Measurements from ENCODE around the gene PPP2R2C.

PPP2R2C gene

GRCh38 chr4:6468376-6468775, 4.0 kb downstream of the PPP2R2C start:
- Histone ChIP-seq H3K27me3 (ENCODE audit: insufficient read depth, low read length) (peaks cover 82% of the 10 kb centered on the region), H3K36me3 (ENCODE audit: insufficient read depth, low read length) (no peaks in the 10 kb centered on the region), H3K27ac (ENCODE audit: low read depth, low read length) (no peak overlapping the region), H2AFZ (ENCODE audit: low read length, unreplicated experiment) (no peak overlapping the region), H3K4me3 (ENCODE audit: low read depth, low read length) (no peak overlapping the region), H3K4me1 (ENCODE audit: control insufficient read depth, insufficient read depth, low read length, unreplicated experiment) (no peaks in the 10 kb centered on the region), H3K79me2 (ENCODE audit: control insufficient read depth, insufficient read depth, low read length, unreplicated experiment) (no peaks in the 10 kb centered on the region)

GRCh38 chr4:6467600-6467999, 4.8 kb downstream of the PPP2R2C start:
- no peaks in the 10 kb centered on the region for H3K4me1 ChIP-seq (ENCODE audit: control insufficient read depth, insufficient read depth, low read length, unreplicated experiment)
- H3K4me3 ChIP-seq (ENCODE audit: low read depth, low read length): no peak overlapping the region
- H3K27ac ChIP-seq (ENCODE audit: low read depth, low read length): no peak overlapping the region
- peaks cover 79% of the 10 kb centered on the region for H3K27me3 ChIP-seq (ENCODE audit: insufficient read depth, low read length)
- H3K79me2 ChIP-seq (ENCODE audit: control insufficient read depth, insufficient read depth, low read length, unreplicated experiment): no peaks in the 10 kb centered on the region
- H3K36me3 ChIP-seq (ENCODE audit: insufficient read depth, low read length): no peaks in the 10 kb centered on the region
- H2AFZ ChIP-seq (ENCODE audit: low read length, unreplicated experiment): no peak overlapping the region

- Histone ChIP-seq H3K4me3 (ENCODE audit: low read depth, low read length) (no peak overlapping the region), H3K4me1 (ENCODE audit: control insufficient read depth, insufficient read depth, low read length, unreplicated experiment) (peaks cover under 1% of the 10 kb centered on the region), H3K79me2 (ENCODE audit: control insufficient read depth, insufficient read depth, low read length, unreplicated experiment) (no peaks in the 10 kb centered on the region), H2AFZ (ENCODE audit: low read length, unreplicated experiment) (no peak overlapping the region), H3K27me3 (ENCODE audit: insufficient read depth, low read length) (peaks cover 80% of the 10 kb centered on the region), H3K36me3 (ENCODE audit: insufficient read depth, low read length) (no peaks in the 10 kb centered on the region), H3K27ac (ENCODE audit: low read depth, low read length) (no peak overlapping the region)
Observed at GRCh38 chr4:6466756-6467381, 5.5 kb downstream of the PPP2R2C start.

GRCh38 chr4:6465955-6466354, 6.5 kb downstream of the PPP2R2C start:
- Histone ChIP-seq H3K79me2 (ENCODE audit: control insufficient read depth, insufficient read depth, low read length, unreplicated experiment) (no peaks in the 10 kb centered on the region), H3K4me1 (ENCODE audit: control insufficient read depth, insufficient read depth, low read length, unreplicated experiment) (peaks cover 3% of the 10 kb centered on the region), H3K27me3 (ENCODE audit: insufficient read depth, low read length) (peaks cover 79% of the 10 kb centered on the region), H2AFZ (ENCODE audit: low read length, unreplicated experiment) (no peak overlapping the region), H3K36me3 (ENCODE audit: insufficient read depth, low read length) (no peaks in the 10 kb centered on the region), H3K4me3 (ENCODE audit: low read depth, low read length) (no peak overlapping the region), H3K27ac (ENCODE audit: low read depth, low read length) (no peak overlapping the region)

DNA sequence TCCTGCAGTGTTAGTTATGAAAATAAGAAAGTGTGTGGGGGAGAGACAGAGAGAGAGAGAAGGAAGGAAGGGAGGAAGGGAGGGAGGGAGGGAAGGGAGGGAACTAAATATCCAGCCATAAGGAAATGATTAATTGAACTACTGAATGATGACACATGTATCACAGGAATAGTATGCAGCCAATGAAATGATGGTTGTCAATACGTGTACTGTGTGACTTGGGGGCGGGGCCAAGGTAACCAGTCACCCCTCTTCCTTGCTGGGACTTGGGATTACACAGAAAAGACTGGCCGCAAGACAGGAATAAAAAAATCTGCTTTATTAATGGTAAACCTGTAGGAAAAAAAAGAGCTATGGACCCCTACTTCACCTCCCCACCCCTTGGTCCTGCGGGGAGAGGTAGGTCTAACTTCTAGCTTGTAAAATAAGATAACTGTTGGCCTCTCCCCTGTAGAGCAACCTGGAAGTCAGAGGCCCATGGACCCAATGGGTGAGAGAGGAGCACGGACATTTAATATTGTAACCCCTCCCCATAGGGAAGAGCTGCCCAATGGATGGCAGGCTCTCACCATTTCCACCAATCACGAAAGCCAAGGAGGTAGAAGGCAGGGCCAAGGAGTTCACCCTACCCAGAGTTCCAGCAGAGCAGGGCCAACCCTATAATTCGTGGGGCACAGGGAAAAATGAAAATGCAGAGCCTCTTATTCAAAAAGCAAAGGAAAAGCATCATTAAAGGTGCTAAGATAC, 7.4 kb downstream of the PPP2R2C start:
- H3K27me3 ChIP-seq (ENCODE audit: insufficient read depth, low read length): peaks cover 81% of the 10 kb centered on the region
- H3K27ac ChIP-seq (ENCODE audit: low read depth, low read length): no peak overlapping the region
- H3K4me1 ChIP-seq (ENCODE audit: control insufficient read depth, insufficient read depth, low read length, unreplicated experiment): peaks cover 3% of the 10 kb centered on the region
- no peaks in the 10 kb centered on the region for H3K79me2 ChIP-seq (ENCODE audit: control insufficient read depth, insufficient read depth, low read length, unreplicated experiment)
- H2AFZ ChIP-seq (ENCODE audit: low read length, unreplicated experiment): no peak overlapping the region
- no peaks in the 10 kb centered on the region for H3K36me3 ChIP-seq (ENCODE audit: insufficient read depth, low read length)
- H3K4me3 ChIP-seq (ENCODE audit: low read depth, low read length): no peak overlapping the region

DNA sequence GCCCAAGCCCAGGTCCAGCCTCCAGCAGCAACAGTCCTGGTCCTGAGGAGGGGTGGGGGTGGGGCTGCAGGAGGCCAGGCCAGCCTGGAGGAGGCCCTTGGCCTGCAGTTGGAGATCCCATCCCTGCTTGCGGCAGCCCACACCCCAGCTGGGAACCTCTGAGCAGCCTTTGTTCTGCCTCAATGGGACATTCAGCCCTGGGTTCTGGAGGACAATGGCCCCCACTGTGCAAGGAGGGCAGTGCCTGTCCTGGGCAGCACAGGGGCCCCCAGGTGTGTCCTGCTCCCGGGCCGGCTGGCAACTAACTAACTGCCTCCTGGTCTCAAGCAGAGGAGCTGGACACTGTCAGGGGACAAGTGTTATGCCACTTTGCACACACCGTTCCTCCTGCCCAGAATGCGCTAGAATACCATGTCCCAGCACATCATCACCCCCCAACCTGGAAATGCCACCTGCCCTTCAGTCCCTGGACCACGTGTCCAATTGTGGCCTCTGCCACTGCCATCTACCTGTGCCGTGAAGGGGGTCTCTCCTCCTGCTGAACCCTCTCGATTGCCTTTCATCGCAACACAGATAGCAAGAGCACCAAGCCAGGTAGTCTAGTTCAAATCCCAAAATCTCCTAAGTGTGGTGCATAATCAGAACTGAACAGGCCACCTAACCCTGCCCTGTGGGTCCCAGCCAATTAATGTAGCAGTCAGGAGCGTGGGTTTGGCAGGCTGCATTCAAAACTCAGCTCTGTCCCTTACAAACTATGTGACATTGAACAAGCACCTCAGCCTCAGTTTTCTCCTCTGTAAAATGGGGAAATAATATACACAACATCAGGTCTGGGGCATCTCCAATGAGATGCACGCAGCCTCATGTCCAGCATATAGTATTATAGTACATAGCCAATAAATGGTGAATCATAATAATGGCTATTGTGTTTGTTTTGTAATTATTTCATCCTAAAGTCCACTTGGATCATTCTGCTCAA, 8.8 kb downstream of the PPP2R2C start:
- H3K4me1 ChIP-seq (ENCODE audit: control insufficient read depth, insufficient read depth, low read length, unreplicated experiment): peaks cover 3% of the 10 kb centered on the region
- H3K36me3 ChIP-seq (ENCODE audit: insufficient read depth, low read length): no peaks in the 10 kb centered on the region
- H3K79me2 ChIP-seq (ENCODE audit: control insufficient read depth, insufficient read depth, low read length, unreplicated experiment): no peaks in the 10 kb centered on the region
- no peak overlapping the region for H2AFZ ChIP-seq (ENCODE audit: low read length, unreplicated experiment)
- no peak overlapping the region for H3K27ac ChIP-seq (ENCODE audit: low read depth, low read length)
- H3K4me3 ChIP-seq (ENCODE audit: low read depth, low read length): no peak overlapping the region
- peaks cover 81% of the 10 kb centered on the region for H3K27me3 ChIP-seq (ENCODE audit: insufficient read depth, low read length)

GRCh38 chr4:6461301-6462165, 10.9 kb downstream of the PPP2R2C start:
- Histone ChIP-seq H3K79me2 (ENCODE audit: control insufficient read depth, insufficient read depth, low read length, unreplicated experiment) (no peaks in the 10 kb centered on the region), H2AFZ (ENCODE audit: low read length, unreplicated experiment) (no peak overlapping the region), H3K4me3 (ENCODE audit: low read depth, low read length) (no peak overlapping the region), H3K36me3 (ENCODE audit: insufficient read depth, low read length) (no peaks in the 10 kb centered on the region), H3K27me3 (ENCODE audit: insufficient read depth, low read length) (peaks cover 79% of the 10 kb centered on the region), H3K4me1 (ENCODE audit: control insufficient read depth, insufficient read depth, low read length, unreplicated experiment) (peaks cover 3% of the 10 kb centered on the region), H3K27ac (ENCODE audit: low read depth, low read length) (no peak overlapping the region)

DNA sequence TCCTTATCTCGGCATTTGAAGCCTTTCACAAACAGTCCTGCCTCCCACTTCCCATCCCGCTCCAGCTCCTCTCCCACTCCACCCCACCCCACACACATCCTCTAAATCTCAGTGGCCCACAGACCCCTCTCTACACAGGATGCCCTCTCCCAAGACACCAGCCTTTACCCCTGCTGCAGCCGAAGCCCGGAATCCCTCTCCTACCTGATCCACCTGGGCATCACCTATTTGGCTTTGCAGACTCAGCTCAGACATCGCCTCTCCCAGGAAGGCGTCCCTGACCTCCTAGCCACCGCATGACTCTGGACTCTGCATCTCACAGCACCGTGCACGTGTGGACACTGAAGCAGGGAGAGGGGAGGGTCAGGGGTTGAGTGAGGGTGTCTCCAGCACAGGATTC, 11.5 kb downstream of the PPP2R2C start:
- Histone ChIP-seq H3K27me3 (ENCODE audit: insufficient read depth, low read length) (peaks cover 77% of the 10 kb centered on the region), H2AFZ (ENCODE audit: low read length, unreplicated experiment) (no peak overlapping the region), H3K27ac (ENCODE audit: low read depth, low read length) (no peak overlapping the region), H3K79me2 (ENCODE audit: control insufficient read depth, insufficient read depth, low read length, unreplicated experiment) (no peaks in the 10 kb centered on the region), H3K4me1 (ENCODE audit: control insufficient read depth, insufficient read depth, low read length, unreplicated experiment) (peaks cover 3% of the 10 kb centered on the region), H3K36me3 (ENCODE audit: insufficient read depth, low read length) (no peaks in the 10 kb centered on the region), H3K4me3 (ENCODE audit: low read depth, low read length) (no peak overlapping the region)

GRCh38 chr4:6458528-6458927, 13.9 kb downstream of the PPP2R2C start:
- Histone ChIP-seq H3K4me1 (ENCODE audit: control insufficient read depth, insufficient read depth, low read length, unreplicated experiment) (peaks cover 3% of the 10 kb centered on the region), H3K36me3 (ENCODE audit: insufficient read depth, low read length) (no peaks in the 10 kb centered on the region), H3K4me3 (ENCODE audit: low read depth, low read length) (no peak overlapping the region), H2AFZ (ENCODE audit: low read length, unreplicated experiment) (no peak overlapping the region), H3K27ac (ENCODE audit: low read depth, low read length) (no peak overlapping the region), H3K27me3 (ENCODE audit: insufficient read depth, low read length) (peaks cover 85% of the 10 kb centered on the region), H3K79me2 (ENCODE audit: control insufficient read depth, insufficient read depth, low read length, unreplicated experiment) (no peaks in the 10 kb centered on the region)

DNA sequence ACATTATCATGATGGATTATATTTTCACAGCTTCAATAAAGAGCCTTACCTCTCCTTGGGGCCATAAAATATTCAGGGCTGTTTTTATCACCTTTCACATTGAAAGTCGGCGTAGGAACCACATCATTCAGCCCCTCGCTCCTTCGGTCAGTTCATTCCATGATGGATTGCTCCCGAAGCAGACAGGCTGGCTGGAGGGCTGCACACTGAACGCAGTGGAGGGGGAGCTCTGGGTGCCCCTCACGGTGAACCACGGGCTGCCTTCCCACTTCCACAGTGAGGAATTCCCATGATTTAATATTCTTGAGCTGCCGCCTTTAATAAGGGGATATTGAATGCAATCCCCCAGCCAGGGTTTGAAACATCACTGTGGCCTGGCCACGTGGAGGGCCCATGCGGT, 16.0 kb downstream of the PPP2R2C start:
- Histone ChIP-seq H3K27ac (ENCODE audit: low read depth, low read length) (no peak overlapping the region), H3K36me3 (ENCODE audit: insufficient read depth, low read length) (no peaks in the 10 kb centered on the region), H3K4me1 (ENCODE audit: control insufficient read depth, insufficient read depth, low read length, unreplicated experiment) (no peaks in the 10 kb centered on the region), H3K4me3 (ENCODE audit: low read depth, low read length) (no peak overlapping the region), H3K27me3 (ENCODE audit: insufficient read depth, low read length) (peaks cover 94% of the 10 kb centered on the region), H2AFZ (ENCODE audit: low read length, unreplicated experiment) (no peak overlapping the region), H3K79me2 (ENCODE audit: control insufficient read depth, insufficient read depth, low read length, unreplicated experiment) (no peaks in the 10 kb centered on the region)
